ENCODE data around the gene GABRA4.

GRCh38 chr4:47038263-47038662, 44.9 kb upstream of the GABRA4 start:
- no peak for TF ChIP-seq CTCF (conservative IDR thresholded peaks at IDR 0.05)
- TF ChIP-seq ZFX (IDR thresholded peaks at IDR 0.05), result no peak

Data from C4-2B (cell line).